HepG2 (cell line): ENCODE data around the gene TMEM44. TPM values are rescaled to one million over a fixed set of nuclear protein-coding genes. Genes with fewer than 3 reads are reported as not detected.

ENCODE experiments used
- ATAC-seq: fragments of 200-7000 bp; cut with Tn5 transposase; 3 replicates; pipeline ENCODE4 v1.9.1; 2020; ENCODE audit warnings: mild to moderate bottlenecking, moderate library complexity
- BruUV-seq: library from RNA; stranded (reverse); fragments of 400-500 nt; replicated peaks from 2 replicates; lab custom pipeline; 2021; lab: Mats Ljungman, UMichigan
- CTCF ChIA-PET: fragments of 300-600 bp; formaldehyde crosslinking; extraction: SDS; loops from one replicate; lab custom pipeline; 2021; ENCODE audit warnings: low total read pairs, inconsistent platforms, low intra/inter-chr PET ratio; lab: Yijun Ruan, JAX
- POLR2A ChIA-PET: fragments of 350-600 bp; sonication (Branson Sonifier 250); formaldehyde crosslinking; loops from one replicate; lab custom pipeline; 2020; ENCODE audit warnings: antibody characterized with exemption, inconsistent platforms; lab: Yijun Ruan, JAX
- DNase-seq: peaks from one replicate; pipeline ENCODE4 v3.0.0-alpha.2; 2015; ENCODE audit warnings: low spot score
- FAIRE-seq: peaks from 3 replicates; lab custom pipeline; 2011; peaks lifted over from hg19 to GRCh38; lab: Jason Lieb, UNC
- H2AFZ ChIP-seq: one replicate; pipeline ENCODE4 v1.6.1; 2011; ENCODE audit warnings: low read length, inconsistent platforms
- H3K27ac ChIP-seq: fragments of 300-600 bp; 3 replicates; pipeline ENCODE4 v1.8.0; 2011; ENCODE audit warnings: mixed run types, mild to moderate bottlenecking, mixed read lengths, low read length, inconsistent platforms; ENCODE audit not compliant: insufficient read depth; ENCODE audit errors: extremely low read length
- H3K27me3 ChIP-seq, 2 experiments: fragments of 200-600 bp in 1 of 2; 2 replicates in 1 of 2; 3 replicates in 1 of 2; pipeline versions ENCODE4 v1.6.0 to v1.8.0; 2011; ENCODE audit warnings: low read length in 2 of 2, mild to moderate bottlenecking in 2 of 2, moderate library complexity in 2 of 2, inconsistent platforms in 1 of 2; ENCODE audit not compliant: insufficient read depth in 2 of 2, control insufficient read depth in 1 of 2
- H3K36me3 ChIP-seq, 2 experiments: fragments of 200-600 bp in 1 of 2; replicated peaks in 1 of 2; 2 replicates in 1 of 2; 3 replicates in 1 of 2; pipeline versions ENCODE4 v1.5.1 to v1.8.0; 2011; ENCODE audit warnings: low read length in 2 of 2, inconsistent platforms in 1 of 2; ENCODE audit not compliant: insufficient read depth in 2 of 2, control insufficient read depth in 1 of 2
- H3K4me1 ChIP-seq: 2 replicates; pipeline ENCODE4 v1.5.1; 2012; ENCODE audit warnings: low read length, inconsistent platforms; ENCODE audit not compliant: insufficient read depth
- H3K4me2 ChIP-seq: 2 replicates; pipeline ENCODE4 v1.6.0; 2011; ENCODE audit warnings: low read depth, low read length, inconsistent platforms
- H3K4me3 ChIP-seq, 3 experiments: fragments of 200-600 bp in 1 of 3; sonication (generic), shearing (Covaris generic) in 1 of 3; replicated peaks in 1 of 3; 2 replicates each; pipeline ENCODE4 v1.5.1; 2011 to 2016; ENCODE audit warnings: low read length in 3 of 3, inconsistent platforms in 2 of 3, low read depth in 2 of 3, mild to moderate bottlenecking in 2 of 3, control low read depth in 1 of 3, mixed read lengths in 1 of 3; ENCODE audit not compliant: insufficient read depth in 1 of 3
- H3K79me2 ChIP-seq: one replicate; pipeline ENCODE4 v1.6.1; 2011; ENCODE audit warnings: low read length, inconsistent platforms; ENCODE audit not compliant: insufficient read depth
- H3K9ac ChIP-seq: 2 replicates; pipeline ENCODE4 v1.6.0; 2011; ENCODE audit warnings: mild to moderate bottlenecking, low read depth, low read length, inconsistent platforms; ENCODE audit not compliant: insufficient read depth
- H3K9me3 ChIP-seq: 2 replicates; pipeline ENCODE4 v1.5.1; 2012; ENCODE audit warnings: mild to moderate bottlenecking, low read length
- H4K20me1 ChIP-seq: 2 replicates; pipeline ENCODE4 v1.6.0; 2011; ENCODE audit warnings: inconsistent platforms, mild to moderate bottlenecking, low read length, moderate library complexity; ENCODE audit not compliant: insufficient read depth
- ARID2 ChIP-seq: sonication (generic); formaldehyde crosslinking; IDR thresholded peaks from 2 replicates; pipeline ENCODE4 v1.8.1; 2022; ENCODE audit warnings: mild to moderate bottlenecking, missing genetic modification reagents, borderline replicate concordance
- BORCS8-MEF2B ChIP-seq: sonication (generic); formaldehyde crosslinking; IDR thresholded peaks from 2 replicates; pipeline ENCODE4 v1.8.0; 2022; ENCODE audit warnings: mild to moderate bottlenecking, missing genetic modification reagents
- FOXA3 ChIP-seq: IDR thresholded peaks from 2 replicates; pipeline ENCODE4 v1.6.1; 2016; ENCODE audit warnings: missing genetic modification reagents, missing compliant biosample characterization
- MYNN ChIP-seq: sonication (generic); formaldehyde crosslinking; IDR thresholded peaks from 2 replicates; pipeline ENCODE4 v1.4.0; 2020; ENCODE audit warnings: mild to moderate bottlenecking, low read depth, missing genetic modification reagents
- RFXAP ChIP-seq: sonication (generic); formaldehyde crosslinking; IDR thresholded peaks from 2 replicates; pipeline ENCODE4 v1.4.0; 2020; ENCODE audit warnings: missing genetic modification reagents, borderline replicate concordance
- SETDB1 ChIP-seq: sonication (generic); formaldehyde crosslinking; IDR thresholded peaks from 2 replicates; pipeline ENCODE4 v1.5.1; 2020; ENCODE audit warnings: missing genetic modification reagents, mild to moderate bottlenecking, borderline replicate concordance
- XBP1 ChIP-seq: sonication (generic); formaldehyde crosslinking; IDR thresholded peaks from 2 replicates; pipeline ENCODE4 v1.5.0; 2020; ENCODE audit warnings: missing genetic modification reagents
- XRCC5 ChIP-seq: fragments of 200-400 bp; formaldehyde crosslinking; optimal IDR thresholded peaks from 2 replicates; pipeline ENCODE3; 2017; ENCODE audit warnings: mild to moderate bottlenecking, low read length
- ZBTB42 ChIP-seq: sonication (generic); formaldehyde crosslinking; IDR thresholded peaks from 2 replicates; pipeline ENCODE4 v1.5.0; 2020; ENCODE audit warnings: mild to moderate bottlenecking, missing genetic modification reagents
- ZFP41 ChIP-seq: sonication (generic); formaldehyde crosslinking; IDR thresholded peaks from 2 replicates; pipeline ENCODE4 v1.4.0; 2020; ENCODE audit warnings: mild to moderate bottlenecking, missing genetic modification reagents, borderline replicate concordance
- ZNF263 ChIP-seq: sonication (generic); formaldehyde crosslinking; IDR thresholded peaks from 2 replicates; pipeline ENCODE4 v1.4.0; 2020; ENCODE audit warnings: missing genetic modification reagents
- ZNF382 ChIP-seq: sonication (generic); formaldehyde crosslinking; IDR thresholded peaks from 2 replicates; pipeline ENCODE4 v1.5.0; 2020; ENCODE audit warnings: missing genetic modification reagents, mild to moderate bottlenecking, borderline replicate concordance
- ZNF562 ChIP-seq: sonication (generic); formaldehyde crosslinking; IDR thresholded peaks from 2 replicates; pipeline ENCODE4 v1.8.0; 2022; ENCODE audit warnings: missing genetic modification reagents, borderline replicate concordance
- ZNF709 ChIP-seq: sonication (generic); formaldehyde crosslinking; IDR thresholded peaks from 2 replicates; pipeline ENCODE4 v1.5.0; 2020; ENCODE audit warnings: mild to moderate bottlenecking, missing genetic modification reagents
- WGBS: methylation state at CpG from one replicate; pipeline ENCODE4 v1.1.6; 2017; ENCODE audit warnings: low lambda C conversion rate; 5-methylcytosine and 5-hydroxymethylcytosine counted together
- in situ Hi-C: cut with HindIII; loops from 2 replicates; pipeline ENCODE4 v1.10.0; 2017; ENCODE audit warnings: low pct_unique_long_range_greater_than_20kb; ENCODE audit not compliant: extremely low pct_ligation_motif_present
- intact Hi-C: fragments of 100-400 bp; cut with micrococcal nuclease; formaldehyde crosslinking; loops from one replicate; pipeline ENCODE4 v1.10.0; 2022; ENCODE audit not compliant: unreplicated experiment
- polyA plus RNA-seq, 8 experiments: library from polyadenylated mRNA; depleted of rRNA in 3 of 8; stranded (reverse) in 7 of 8; unstranded in 1 of 8; fragments of >200 nt; fragmentation: Illumina TruSeq in 4 of 8; extraction: Trizol in 4 of 8; gene quantifications; 2 replicates each; pipeline versions ENCODE4 v1.2.1 to v1.2.3, GENCODE V29; 2011 to 2016; ENCODE audit warnings: low read depth in 4 of 8, missing spikeins in 1 of 8, mixed read lengths in 1 of 8; ENCODE audit not compliant: insufficient read depth in 1 of 8
- total RNA-seq, 5 experiments: library from RNA; depleted of rRNA; stranded (reverse); fragments of >200 nt; fragmentation: Illumina TruSeq; extraction: Trizol; gene quantifications; 2 replicates each; pipeline ENCODE4 v1.2.3, GENCODE V29; 2016; ENCODE audit warnings: low read depth in 1 of 5
- TF ChIP-seq, protein P1 (sequence below): sonication (generic); formaldehyde crosslinking; IDR thresholded peaks from 2 replicates; pipeline ENCODE4 v1.4.0; 2020; ENCODE audit warnings: mild to moderate bottlenecking, missing genetic modification reagents, borderline replicate concordance
- TF ChIP-seq, protein P2 (sequence below): sonication (generic); formaldehyde crosslinking; IDR thresholded peaks from 2 replicates; pipeline ENCODE4 v1.5.0; 2020; ENCODE audit warnings: mild to moderate bottlenecking, missing genetic modification reagents, moderate library complexity
- TF ChIP-seq, protein P3 (sequence below): sonication (generic); formaldehyde crosslinking; IDR thresholded peaks from 2 replicates; pipeline ENCODE4 v1.4.0; 2020; ENCODE audit warnings: missing genetic modification reagents
- TF ChIP-seq, protein P4 (sequence below): IDR thresholded peaks from 2 replicates; pipeline ENCODE4 v1.6.1; 2018; ENCODE audit warnings: missing genetic modification reagents

The TMEM44 gene
- total and polyA plus RNA-seq, 2 of the 13 experiments (the other 11 are each of a cell fraction or from before 2014, with no cell fraction given): 7.3 to 13.8 TPM

DNA sequence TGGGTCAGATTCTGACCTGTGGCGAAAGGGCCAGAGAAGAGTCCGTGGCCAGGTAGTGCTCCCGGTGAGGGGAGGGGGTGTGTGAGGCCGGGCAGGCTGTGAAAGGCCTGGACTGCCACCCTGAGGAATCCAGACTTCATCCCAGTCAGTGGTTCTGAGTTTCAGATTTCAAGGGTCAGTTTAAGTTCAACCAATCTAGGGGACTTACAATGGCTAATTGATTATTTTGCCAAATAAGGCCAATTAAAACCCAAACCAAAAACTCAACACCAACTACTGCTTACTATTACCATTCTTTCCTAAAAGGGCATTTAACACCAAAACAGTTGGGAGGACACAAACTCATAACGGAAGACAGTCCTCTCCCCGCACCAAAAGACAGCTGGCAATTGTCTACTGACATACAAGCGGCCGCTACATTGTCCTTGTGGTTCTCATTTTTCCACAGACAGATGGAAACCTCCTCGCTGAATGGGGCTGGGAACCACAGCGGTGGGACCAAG lies 30.5 kb downstream of the TMEM44 start:
- H3K4me2 ChIP-seq: no peak overlapping the region
- no peak overlapping the region for H3K27ac ChIP-seq
- no peak for DNase-seq
- CTCF ChIA-PET: no interaction called here
- in situ Hi-C loops: no loop called here
- no peaks in the 10 kb centered on the region for H3K79me2 ChIP-seq
- POLR2A ChIA-PET: no interaction called here
- H3K36me3 ChIP-seq: peaks cover 1 to 3% of the 10 kb centered on the region in 2 experiments; a peak in 2 of 5 replicates
- TF ChIP-seq XBP1 (CRISPR knock-in tag) (no peak), ZNF562 (CRISPR knock-in tag) (no peak), RFXAP (CRISPR knock-in tag) (no peak), FOXA3 (CRISPR knock-in tag) (no peak), ZBTB42 (no peak), ZNF382 (no peak), ARID2 (CRISPR knock-in tag) (no peak), MYNN (CRISPR knock-in tag) (no peak), XRCC5 (no peak), ZNF709 (CRISPR knock-in tag) (no peak), SETDB1 (CRISPR knock-in tag) (no peak), BORCS8-MEF2B (no peak), ZNF263 (CRISPR knock-in tag) (peak; percentile 86), ZFP41 (CRISPR knock-in tag) (no peak)
- TF ChIP-seq, protein P1, sequence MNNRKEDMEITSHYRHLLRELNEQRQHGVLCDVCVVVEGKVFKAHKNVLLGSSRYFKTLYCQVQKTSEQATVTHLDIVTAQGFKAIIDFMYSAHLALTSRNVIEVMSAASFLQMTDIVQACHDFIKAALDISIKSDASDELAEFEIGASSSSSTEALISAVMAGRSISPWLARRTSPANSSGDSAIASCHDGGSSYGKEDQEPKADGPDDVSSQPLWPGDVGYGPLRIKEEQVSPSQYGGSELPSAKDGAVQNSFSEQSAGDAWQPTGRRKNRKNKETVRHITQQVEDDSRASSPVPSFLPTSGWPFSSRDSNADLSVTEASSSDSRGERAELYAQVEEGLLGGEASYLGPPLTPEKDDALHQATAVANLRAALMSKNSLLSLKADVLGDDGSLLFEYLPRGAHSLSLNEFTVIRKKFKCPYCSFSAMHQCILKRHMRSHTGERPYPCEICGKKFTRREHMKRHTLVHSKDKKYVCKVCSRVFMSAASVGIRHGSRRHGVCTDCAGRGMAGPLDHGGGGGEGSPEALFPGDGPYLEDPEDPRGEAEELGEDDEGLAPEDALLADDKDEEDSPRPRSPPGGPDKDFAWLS: no peak
- TF ChIP-seq, protein P2, sequence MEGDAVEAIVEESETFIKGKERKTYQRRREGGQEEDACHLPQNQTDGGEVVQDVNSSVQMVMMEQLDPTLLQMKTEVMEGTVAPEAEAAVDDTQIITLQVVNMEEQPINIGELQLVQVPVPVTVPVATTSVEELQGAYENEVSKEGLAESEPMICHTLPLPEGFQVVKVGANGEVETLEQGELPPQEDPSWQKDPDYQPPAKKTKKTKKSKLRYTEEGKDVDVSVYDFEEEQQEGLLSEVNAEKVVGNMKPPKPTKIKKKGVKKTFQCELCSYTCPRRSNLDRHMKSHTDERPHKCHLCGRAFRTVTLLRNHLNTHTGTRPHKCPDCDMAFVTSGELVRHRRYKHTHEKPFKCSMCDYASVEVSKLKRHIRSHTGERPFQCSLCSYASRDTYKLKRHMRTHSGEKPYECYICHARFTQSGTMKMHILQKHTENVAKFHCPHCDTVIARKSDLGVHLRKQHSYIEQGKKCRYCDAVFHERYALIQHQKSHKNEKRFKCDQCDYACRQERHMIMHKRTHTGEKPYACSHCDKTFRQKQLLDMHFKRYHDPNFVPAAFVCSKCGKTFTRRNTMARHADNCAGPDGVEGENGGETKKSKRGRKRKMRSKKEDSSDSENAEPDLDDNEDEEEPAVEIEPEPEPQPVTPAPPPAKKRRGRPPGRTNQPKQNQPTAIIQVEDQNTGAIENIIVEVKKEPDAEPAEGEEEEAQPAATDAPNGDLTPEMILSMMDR: 0 out of 2 replicates have a peak, but pooled peaks have one; percentile 18
- TF ChIP-seq, protein P3, sequence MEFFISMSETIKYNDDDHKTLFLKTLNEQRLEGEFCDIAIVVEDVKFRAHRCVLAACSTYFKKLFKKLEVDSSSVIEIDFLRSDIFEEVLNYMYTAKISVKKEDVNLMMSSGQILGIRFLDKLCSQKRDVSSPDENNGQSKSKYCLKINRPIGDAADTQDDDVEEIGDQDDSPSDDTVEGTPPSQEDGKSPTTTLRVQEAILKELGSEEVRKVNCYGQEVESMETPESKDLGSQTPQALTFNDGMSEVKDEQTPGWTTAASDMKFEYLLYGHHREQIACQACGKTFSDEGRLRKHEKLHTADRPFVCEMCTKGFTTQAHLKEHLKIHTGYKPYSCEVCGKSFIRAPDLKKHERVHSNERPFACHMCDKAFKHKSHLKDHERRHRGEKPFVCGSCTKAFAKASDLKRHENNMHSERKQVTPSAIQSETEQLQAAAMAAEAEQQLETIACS (CRISPR knock-in tag): no peak
- TF ChIP-seq, protein P4, sequence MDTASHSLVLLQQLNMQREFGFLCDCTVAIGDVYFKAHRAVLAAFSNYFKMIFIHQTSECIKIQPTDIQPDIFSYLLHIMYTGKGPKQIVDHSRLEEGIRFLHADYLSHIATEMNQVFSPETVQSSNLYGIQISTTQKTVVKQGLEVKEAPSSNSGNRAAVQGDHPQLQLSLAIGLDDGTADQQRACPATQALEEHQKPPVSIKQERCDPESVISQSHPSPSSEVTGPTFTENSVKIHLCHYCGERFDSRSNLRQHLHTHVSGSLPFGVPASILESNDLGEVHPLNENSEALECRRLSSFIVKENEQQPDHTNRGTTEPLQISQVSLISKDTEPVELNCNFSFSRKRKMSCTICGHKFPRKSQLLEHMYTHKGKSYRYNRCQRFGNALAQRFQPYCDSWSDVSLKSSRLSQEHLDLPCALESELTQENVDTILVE (CRISPR knock-in tag): no peak
- TF ChIP-seq, all 625 proteins: peak for 2
- H3K4me3 ChIP-seq: no peak overlapping the region
- ATAC-seq (no peak), FAIRE-seq (no peak)
- intact Hi-C loops: no loop called here
- WGBS: 91% methylated on average over 10 of the region's 10 CpGs
- no peaks in the 10 kb centered on the region for H3K4me1 ChIP-seq
- H4K20me1 ChIP-seq: no peaks in the 10 kb centered on the region
- no peak overlapping the region for H2AFZ ChIP-seq
- no TSS peak for BruUV-seq
- H3K27me3 ChIP-seq: no peaks in the 10 kb centered on the region
- no peaks in the 10 kb centered on the region for H3K9me3 ChIP-seq
- no peak overlapping the region for H3K9ac ChIP-seq
